Fibroblast of mammary gland (primary cell): ENCODE measurements around the gene REV3L.

Source experiments
- DNase-seq: peaks from one replicate; pipeline ENCODE4 v3.0.0-alpha.2; 2010; ENCODE audit warnings: low read depth
- H3K4me3 ChIP-seq: 2 replicates; pipeline ENCODE4 v1.5.1; 2011; ENCODE audit warnings: low read depth, mild to moderate bottlenecking, low read length, moderate library complexity; ENCODE audit not compliant: control insufficient read depth
- CTCF ChIP-seq: conservative IDR thresholded peaks from 2 replicates; pipeline ENCODE4 v1.5.1; 2011; ENCODE audit warnings: low read depth, low read length, inconsistent platforms; ENCODE audit not compliant: control insufficient read depth, insufficient read depth

The REV3L gene

GRCh38 chr6:111381123-111381522 is 101.9 kb downstream of the REV3L start:
- no peak overlapping the region for H3K4me3 ChIP-seq
- peak; percentile 44 for DNase-seq
- no peak for TF ChIP-seq CTCF

- no peak overlapping the region for H3K4me3 ChIP-seq
- no peak for DNase-seq
- no peak for TF ChIP-seq CTCF
Observed at GRCh38 chr6:111379831-111380230, 103.2 kb downstream of the REV3L start.

GRCh38 chr6:111379302-111379701 is 103.7 kb downstream of the REV3L start:
- no peak for DNase-seq
- TF ChIP-seq CTCF = no peak
- no peak overlapping the region for H3K4me3 ChIP-seq

- DNase-seq = peak; percentile 18
- TF ChIP-seq CTCF = no peak
- H3K4me3 ChIP-seq = no peak overlapping the region
Observed at GRCh38 chr6:111377558-111378120, 105.4 kb downstream of the REV3L start.

- no peak for TF ChIP-seq CTCF
- no peak overlapping the region for H3K4me3 ChIP-seq
- peak; percentile 14 for DNase-seq
Observed at GRCh38 chr6:111367393-111368088, 115.5 kb downstream of the REV3L start.

GRCh38 chr6:111361648-111362047 is 121.4 kb downstream of the REV3L start:
- TF ChIP-seq CTCF = peak; percentile 45
- DNase-seq = peak; percentile 47
- H3K4me3 ChIP-seq = no peak overlapping the region
